Smooth muscle cell (in vitro differentiated cells): ENCODE data around the gene PTCHD1. TPM values are rescaled to one million over a fixed set of nuclear protein-coding genes. Genes with fewer than 3 reads are reported as not detected.

Source experiments
- DNase-seq: peaks from one replicate; lab custom pipeline; 2025; ENCODE audit not compliant: unreplicated experiment; lab: John Stamatoyannopoulos, UW
- H2AFZ ChIP-seq: fragments of 200-600 bp; sonication (generic); 2 replicates; pipeline ENCODE4 v1.6.0; 2016; ENCODE audit warnings: antibody characterized with exemption, low read depth, mild to moderate bottlenecking
- H3F3A ChIP-seq: fragments of 200-600 bp; sonication (generic); 2 replicates; pipeline ENCODE4 v1.6.0; 2017; ENCODE audit warnings: antibody characterized with exemption, low read depth
- H3K27ac ChIP-seq: fragments of 200-600 bp; sonication (generic); 2 replicates; pipeline ENCODE4 v1.5.1; 2016; ENCODE audit warnings: low read depth, mild to moderate bottlenecking
- H3K27me3 ChIP-seq: fragments of 200-600 bp; sonication (generic); 2 replicates; pipeline ENCODE4 v1.6.1; 2016; ENCODE audit warnings: low read depth, mild to moderate bottlenecking
- H3K36me3 ChIP-seq: fragments of 200-600 bp; sonication (generic); 2 replicates; pipeline ENCODE4 v1.5.1; 2016; ENCODE audit warnings: low read depth
- H3K4me1 ChIP-seq: fragments of 200-600 bp; sonication (generic); 2 replicates; pipeline ENCODE4 v1.5.1; 2016; ENCODE audit warnings: low read depth
- H3K4me2 ChIP-seq: fragments of 200-600 bp; sonication (generic); 2 replicates; pipeline ENCODE4 v1.6.0; 2016; ENCODE audit warnings: mild to moderate bottlenecking
- H3K4me3 ChIP-seq: fragments of 200-600 bp; sonication (generic); 2 replicates; pipeline ENCODE4 v1.5.1; 2016; ENCODE audit warnings: mild to moderate bottlenecking
- H3K79me2 ChIP-seq: fragments of 200-600 bp; sonication (generic); 2 replicates; pipeline ENCODE4 v1.6.0; 2016; ENCODE audit warnings: low read depth, mild to moderate bottlenecking
- H3K9ac ChIP-seq: fragments of 200-600 bp; sonication (generic); 2 replicates; pipeline ENCODE4 v1.6.0; 2016; ENCODE audit warnings: low read depth
- H3K9me3 ChIP-seq: fragments of 200-600 bp; sonication (generic); replicated peaks from 2 replicates; pipeline ENCODE4 v1.5.1; 2016; ENCODE audit warnings: low read depth
- H4K20me1 ChIP-seq: fragments of 200-600 bp; sonication (generic); 2 replicates; pipeline ENCODE4 v1.6.0; 2016; ENCODE audit warnings: low read depth
- CTCF ChIP-seq: fragments of 200-600 bp; sonication (generic); IDR thresholded peaks from 2 replicates; pipeline ENCODE4 v1.5.1; 2017; ENCODE audit warnings: borderline replicate concordance, mild to moderate bottlenecking, antibody characterized with exemption; ENCODE audit not compliant: insufficient read depth, poor library complexity, severe bottlenecking
- WGBS: methylation state at CpG from one replicate; pipeline ENCODE4 v1.1.7; 2016; ENCODE audit warnings: low lambda C conversion rate; 5-methylcytosine and 5-hydroxymethylcytosine counted together
- polyA plus RNA-seq: library from polyadenylated mRNA; unstranded; fragments of >200 nt; fragmentation: Nextera tagmentation; extraction: Ambion mirVana; gene quantifications from 2 replicates; pipeline ENCODE4 v1.2.1, GENCODE V29; 2016
- total RNA-seq: library from RNA; depleted of rRNA; stranded (reverse); fragments of >200 nt; gene quantifications from 2 replicates; pipeline ENCODE4 v1.2.3, GENCODE V29; 2014

Gene PTCHD1
- total and polyA plus RNA-seq, 2 experiments from 2014 or later, result 0.40 to 0.87 TPM

- H3K27ac ChIP-seq, result no peak overlapping the region
- no peaks in the 10 kb centered on the region for H4K20me1 ChIP-seq
- no peaks in the 10 kb centered on the region for H3K9me3 ChIP-seq
- H3K27me3 ChIP-seq, result no peaks in the 10 kb centered on the region
- H3K4me1 ChIP-seq, result no peaks in the 10 kb centered on the region
- H2AFZ ChIP-seq, result no peak overlapping the region
- no peaks in the 10 kb centered on the region for H3K36me3 ChIP-seq
- TF ChIP-seq CTCF, result no peak
- H3K9ac ChIP-seq, result no peak overlapping the region
- no peaks in the 10 kb centered on the region for H3F3A ChIP-seq
- H3K4me2 ChIP-seq, result no peak overlapping the region
- H3K4me3 ChIP-seq, result no peak overlapping the region
- no peaks in the 10 kb centered on the region for H3K79me2 ChIP-seq
- no peak for DNase-seq
- 70% methylated on average over 5 of the region's 5 CpGs for WGBS
Observed at GRCh38 chrX:23382572-23382971, 47.9 kb downstream of the PTCHD1 start.

- 48% methylated on average over 2 of the region's 2 CpGs for WGBS
- no peak overlapping the region for H3K9ac ChIP-seq
- H3K27me3 ChIP-seq, result no peaks in the 10 kb centered on the region
- no peak overlapping the region for H3K4me3 ChIP-seq
- no peaks in the 10 kb centered on the region for H3K9me3 ChIP-seq
- H3K4me1 ChIP-seq, result no peaks in the 10 kb centered on the region
- no peak overlapping the region for H3K4me2 ChIP-seq
- no peaks in the 10 kb centered on the region for H4K20me1 ChIP-seq
- H2AFZ ChIP-seq, result no peak overlapping the region
- no peak for TF ChIP-seq CTCF
- no peaks in the 10 kb centered on the region for H3F3A ChIP-seq
- no peak for DNase-seq
- no peaks in the 10 kb centered on the region for H3K79me2 ChIP-seq
- H3K27ac ChIP-seq, result no peak overlapping the region
- no peaks in the 10 kb centered on the region for H3K36me3 ChIP-seq
Observed at GRCh38 chrX:23383411-23383810, 48.8 kb downstream of the PTCHD1 start.

GRCh38 chrX:23385242-23385641 is 50.6 kb downstream of the PTCHD1 start:
- no peak for DNase-seq
- WGBS, result 77% methylated on average over 3 of the region's 3 CpGs

More at GRCh38 chrX:23385242-23385641, 50.6 kb downstream of the PTCHD1 start:
- Histone ChIP-seq H2AFZ (no peak overlapping the region), H3K79me2 (no peaks in the 10 kb centered on the region), H3K27ac (no peak overlapping the region), H3F3A (no peaks in the 10 kb centered on the region), H3K4me2 (no peak overlapping the region), H3K36me3 (no peaks in the 10 kb centered on the region), H3K27me3 (no peaks in the 10 kb centered on the region), H3K9me3 (no peaks in the 10 kb centered on the region), H3K4me3 (no peak overlapping the region), H3K9ac (no peak overlapping the region), H4K20me1 (no peaks in the 10 kb centered on the region), H3K4me1 (no peaks in the 10 kb centered on the region)
- TF ChIP-seq CTCF, result no peak
